Activated CD4-positive, alpha-beta T cell treated with anti-CD3 and anti-CD28 coated beads, Interleukin-2, amount 50 U/mL, for 4 hours (primary cell): Measurements from ENCODE around the gene CA11.
A peak's percentile ranks its signal among the peaks of the same experiment; 100 is the strongest.
"Not testable (repeated sequence)": the region's sequence is repeated elsewhere in the genome, so short reads cannot be mapped to it uniquely, and the experiment has no call there.

Experiments
- DNase-seq, 2 experiments: peaks; one replicate each; pipeline ENCODE4 v3.0.0-alpha.2; 2020

CA11 gene

GRCh38 chr19:48646001-48646721 lies at the start of gene CA11:
Gene CA11 (minus strand): TSS chr19:48646187. CDS start chr19:48645632, 555 bp downstream.
- peak; percentile 91 to 92 for DNase-seq

GRCh38 chr19:48693629-48694028 lies 47.6 kb upstream of the CA11 start:
- DNase-seq: not testable (repeated sequence)

- no peak for DNase-seq
These were observed 43.5 kb upstream of the CA11 start for GRCh38 chr19:48689449-48689848.

- no peak for DNase-seq
These were observed 41.8 kb upstream of the CA11 start for GRCh38 chr19:48687776-48688175.

- DNase-seq: not testable (repeated sequence)
These were observed 40.6 kb upstream of the CA11 start for GRCh38 chr19:48686637-48687036.

GRCh38 chr19:48686088-48686487 lies 40.1 kb upstream of the CA11 start:
- DNase-seq: no peak

- no peak for DNase-seq
These were observed 39.6 kb upstream of the CA11 start for GRCh38 chr19:48685583-48685982.

GRCh38 chr19:48683349-48683748 lies 37.4 kb upstream of the CA11 start:
- DNase-seq: no peak

- no peak for DNase-seq
These were observed 35.1 kb upstream of the CA11 start for GRCh38 chr19:48681127-48681470.

- DNase-seq: no peak
These were observed 34.6 kb upstream of the CA11 start for GRCh38 chr19:48680436-48681126.

GRCh38 chr19:48680006-48680405 lies 34.0 kb upstream of the CA11 start:
- DNase-seq: not testable (repeated sequence)

GRCh38 chr19:48678201-48678600 lies 32.2 kb upstream of the CA11 start:
- DNase-seq: no peak

- DNase-seq: no peak
These were observed 30.9 kb upstream of the CA11 start for GRCh38 chr19:48676887-48677286.

GRCh38 chr19:48676487-48676886 lies 30.5 kb upstream of the CA11 start:
- no peak for DNase-seq

GRCh38 chr19:48674921-48675824 lies 29.2 kb upstream of the CA11 start:
- DNase-seq: peak; percentile 67 to 68

- no peak for DNase-seq
These were observed 28.3 kb upstream of the CA11 start for GRCh38 chr19:48674216-48674809.

- no peak for DNase-seq
These were observed 27.6 kb upstream of the CA11 start for GRCh38 chr19:48673436-48674100.

- no peak for DNase-seq
These were observed 27.0 kb upstream of the CA11 start, which contains the start of gene NTN5 for GRCh38 chr19:48672994-48673393. Gene NTN5 (minus strand): TSS chr19:48673017. CDS start chr19:48670986, 2,031 bp downstream.

- no peak for DNase-seq
These were observed 25.5 kb upstream of the CA11 start for GRCh38 chr19:48671446-48671995.

- DNase-seq: no peak
These were observed 24.9 kb upstream of the CA11 start for GRCh38 chr19:48670699-48671445.
